ENCODE measurements around the gene SUCLG1. TPM values are rescaled to one million over a fixed set of nuclear protein-coding genes. Genes with fewer than 3 reads are reported as not detected.

The SUCLG1 gene
- polyA plus RNA-seq, 1 of the 3 experiments (the other 2 are of a cell fraction): 32.7 TPM

DNA sequence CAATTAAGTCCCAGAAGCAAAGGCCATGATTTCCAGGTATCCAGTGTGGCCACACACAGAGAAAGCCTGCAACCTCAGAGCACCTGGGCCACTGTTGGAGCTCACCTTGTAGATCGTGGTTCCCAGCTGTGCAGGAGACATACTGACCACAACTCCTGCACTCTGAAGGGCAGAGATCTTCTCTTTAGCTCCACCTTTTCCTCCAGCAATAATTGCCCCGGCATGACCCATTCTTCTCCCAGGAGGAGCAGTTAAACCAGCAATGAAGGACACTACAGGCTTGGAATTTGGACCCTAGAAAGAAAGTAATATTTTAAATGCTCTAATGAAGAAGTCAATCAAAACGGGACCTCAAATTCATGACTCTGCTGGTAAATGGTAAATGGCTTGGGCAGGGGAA, 33.8 kb downstream of the SUCLG1 start:
- 72% methylated on average over 2 of the region's 3 CpGs for WGBS (ENCODE audit: low lambda C conversion rate)
- CTCF ChIA-PET: interaction anchor here (0.7 to 2.4 kb wide), 6 partner anchors 9 to 109 kb away, joined by 3 to 18 read pairs (median 4); partner anchors contain the start of gene SUCLG1
- Histone ChIP-seq H3K9ac (no peak overlapping the region), H3K27ac (ENCODE audit: low read depth in 2 of 2, low read length in 1 of 2) (no peak overlapping the region), H3F3A (replicated peaks; ENCODE audit: insufficient read depth) (no peaks in the 10 kb centered on the region), H3K9me2 (no peaks in the 10 kb centered on the region), H3K4me1 (ENCODE audit: control insufficient read depth in 1 of 2, insufficient read depth in 2 of 2, low read depth in 1 of 2, low read length in 1 of 2) (no peaks in the 10 kb centered on the region), H3K9me3 (no peaks in the 10 kb centered on the region), H3K36me3 (replicated peaks in 1 of 2; ENCODE audit: control insufficient read depth in 1 of 2, insufficient read depth in 2 of 2, low read length in 1 of 2) (peaks cover 14 to 58% of the 10 kb centered on the region in 2 experiments), H3K4me2 (no peak overlapping the region), H2AFZ (ENCODE audit: low read depth) (no peak overlapping the region), H3K27me3 (ENCODE audit: insufficient read depth) (no peaks in the 10 kb centered on the region), H4K20me1 (ENCODE audit: insufficient read depth) (no peaks in the 10 kb centered on the region), H3K4me3 (ENCODE audit: low read depth in 2 of 2, low read length in 1 of 2) (no peak overlapping the region), H3K79me2 (ENCODE audit: insufficient read depth) (no peaks in the 10 kb centered on the region)
- TF ChIP-seq, protein P1, sequence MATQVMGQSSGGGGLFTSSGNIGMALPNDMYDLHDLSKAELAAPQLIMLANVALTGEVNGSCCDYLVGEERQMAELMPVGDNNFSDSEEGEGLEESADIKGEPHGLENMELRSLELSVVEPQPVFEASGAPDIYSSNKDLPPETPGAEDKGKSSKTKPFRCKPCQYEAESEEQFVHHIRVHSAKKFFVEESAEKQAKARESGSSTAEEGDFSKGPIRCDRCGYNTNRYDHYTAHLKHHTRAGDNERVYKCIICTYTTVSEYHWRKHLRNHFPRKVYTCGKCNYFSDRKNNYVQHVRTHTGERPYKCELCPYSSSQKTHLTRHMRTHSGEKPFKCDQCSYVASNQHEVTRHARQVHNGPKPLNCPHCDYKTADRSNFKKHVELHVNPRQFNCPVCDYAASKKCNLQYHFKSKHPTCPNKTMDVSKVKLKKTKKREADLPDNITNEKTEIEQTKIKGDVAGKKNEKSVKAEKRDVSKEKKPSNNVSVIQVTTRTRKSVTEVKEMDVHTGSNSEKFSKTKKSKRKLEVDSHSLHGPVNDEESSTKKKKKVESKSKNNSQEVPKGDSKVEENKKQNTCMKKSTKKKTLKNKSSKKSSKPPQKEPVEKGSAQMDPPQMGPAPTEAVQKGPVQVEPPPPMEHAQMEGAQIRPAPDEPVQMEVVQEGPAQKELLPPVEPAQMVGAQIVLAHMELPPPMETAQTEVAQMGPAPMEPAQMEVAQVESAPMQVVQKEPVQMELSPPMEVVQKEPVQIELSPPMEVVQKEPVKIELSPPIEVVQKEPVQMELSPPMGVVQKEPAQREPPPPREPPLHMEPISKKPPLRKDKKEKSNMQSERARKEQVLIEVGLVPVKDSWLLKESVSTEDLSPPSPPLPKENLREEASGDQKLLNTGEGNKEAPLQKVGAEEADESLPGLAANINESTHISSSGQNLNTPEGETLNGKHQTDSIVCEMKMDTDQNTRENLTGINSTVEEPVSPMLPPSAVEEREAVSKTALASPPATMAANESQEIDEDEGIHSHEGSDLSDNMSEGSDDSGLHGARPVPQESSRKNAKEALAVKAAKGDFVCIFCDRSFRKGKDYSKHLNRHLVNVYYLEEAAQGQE (IDR thresholded peaks at IDR 0.05; ENCODE audit: low read depth, low read length): no peak
- TF ChIP-seq TAF1 (IDR thresholded peaks at IDR 0.05; ENCODE audit: borderline replicate concordance, low read depth, low read length): no peak
- TF ChIP-seq TEAD4 (IDR thresholded peaks at IDR 0.05; ENCODE audit: borderline replicate concordance, insufficient read depth): no peak
- TF ChIP-seq SMC3 (IDR thresholded peaks at IDR 0.05; ENCODE audit: low read depth, low read length): no peak
- TF ChIP-seq MXI1 (IDR thresholded peaks at IDR 0.05; ENCODE audit: low read depth, low read length): no peak
- TF ChIP-seq ZBTB33 (IDR thresholded peaks at IDR 0.05; ENCODE audit: borderline replicate concordance, low read depth): no peak
- no peak for TF ChIP-seq RXRA (IDR thresholded peaks at IDR 0.05; ENCODE audit: borderline replicate concordance, low read depth)
- TF ChIP-seq RAD21 (IDR thresholded peaks at IDR 0.05; ENCODE audit: low read length): no peak
- TF ChIP-seq, protein P2, sequence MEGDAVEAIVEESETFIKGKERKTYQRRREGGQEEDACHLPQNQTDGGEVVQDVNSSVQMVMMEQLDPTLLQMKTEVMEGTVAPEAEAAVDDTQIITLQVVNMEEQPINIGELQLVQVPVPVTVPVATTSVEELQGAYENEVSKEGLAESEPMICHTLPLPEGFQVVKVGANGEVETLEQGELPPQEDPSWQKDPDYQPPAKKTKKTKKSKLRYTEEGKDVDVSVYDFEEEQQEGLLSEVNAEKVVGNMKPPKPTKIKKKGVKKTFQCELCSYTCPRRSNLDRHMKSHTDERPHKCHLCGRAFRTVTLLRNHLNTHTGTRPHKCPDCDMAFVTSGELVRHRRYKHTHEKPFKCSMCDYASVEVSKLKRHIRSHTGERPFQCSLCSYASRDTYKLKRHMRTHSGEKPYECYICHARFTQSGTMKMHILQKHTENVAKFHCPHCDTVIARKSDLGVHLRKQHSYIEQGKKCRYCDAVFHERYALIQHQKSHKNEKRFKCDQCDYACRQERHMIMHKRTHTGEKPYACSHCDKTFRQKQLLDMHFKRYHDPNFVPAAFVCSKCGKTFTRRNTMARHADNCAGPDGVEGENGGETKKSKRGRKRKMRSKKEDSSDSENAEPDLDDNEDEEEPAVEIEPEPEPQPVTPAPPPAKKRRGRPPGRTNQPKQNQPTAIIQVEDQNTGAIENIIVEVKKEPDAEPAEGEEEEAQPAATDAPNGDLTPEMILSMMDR (IDR thresholded peaks at IDR 0.05): no peak
- TF ChIP-seq NFIC (IDR thresholded peaks at IDR 0.05; ENCODE audit: borderline replicate concordance): no peak
- TF ChIP-seq, protein P3, sequence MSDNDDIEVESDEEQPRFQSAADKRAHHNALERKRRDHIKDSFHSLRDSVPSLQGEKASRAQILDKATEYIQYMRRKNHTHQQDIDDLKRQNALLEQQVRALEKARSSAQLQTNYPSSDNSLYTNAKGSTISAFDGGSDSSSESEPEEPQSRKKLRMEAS (IDR thresholded peaks at IDR 0.05; ENCODE audit: low read depth): no peak
- TF ChIP-seq, protein P4, sequence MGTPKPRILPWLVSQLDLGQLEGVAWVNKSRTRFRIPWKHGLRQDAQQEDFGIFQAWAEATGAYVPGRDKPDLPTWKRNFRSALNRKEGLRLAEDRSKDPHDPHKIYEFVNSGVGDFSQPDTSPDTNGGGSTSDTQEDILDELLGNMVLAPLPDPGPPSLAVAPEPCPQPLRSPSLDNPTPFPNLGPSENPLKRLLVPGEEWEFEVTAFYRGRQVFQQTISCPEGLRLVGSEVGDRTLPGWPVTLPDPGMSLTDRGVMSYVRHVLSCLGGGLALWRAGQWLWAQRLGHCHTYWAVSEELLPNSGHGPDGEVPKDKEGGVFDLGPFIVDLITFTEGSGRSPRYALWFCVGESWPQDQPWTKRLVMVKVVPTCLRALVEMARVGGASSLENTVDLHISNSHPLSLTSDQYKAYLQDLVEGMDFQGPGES (IDR thresholded peaks at IDR 0.05; ENCODE audit: low read depth, low read length): no peak
- TF ChIP-seq CHD2 (IDR thresholded peaks at IDR 0.05; ENCODE audit: low read length, partially characterized antibody): no peak
- TF ChIP-seq GABPA (IDR thresholded peaks at IDR 0.05; ENCODE audit: low read depth): no peak
- no peak for TF ChIP-seq RFX5 (IDR thresholded peaks at IDR 0.05; ENCODE audit: low read length)
- no peak for TF ChIP-seq RCOR1 (IDR thresholded peaks at IDR 0.05; ENCODE audit: low read length)
- no peak for TF ChIP-seq FOSL2 (IDR thresholded peaks at IDR 0.05; ENCODE audit: borderline replicate concordance, low read depth)
- no peak for TF ChIP-seq EP300 (IDR thresholded peaks at IDR 0.05; ENCODE audit: borderline replicate concordance in 1 of 2, low read depth in 1 of 2, low read length in 1 of 2)
- POLR2A ChIA-PET: no interaction called here
- no peak for DNase-seq

All from SK-N-SH (cell line).